GM18858 (cell line): Measurements from ENCODE around the gene TAS1R1.

Experiments used
- ATAC-seq: cut with Tn5 transposase; IDR thresholded peaks from one replicate; pipeline ENCODE4 v1.9.1; 2021; ENCODE audit not compliant: unreplicated experiment

Gene TAS1R1

GRCh38 chr1:6602669-6603237, 47.6 kb downstream of the TAS1R1 start, which contains the start of gene KLHL21:
Gene KLHL21, minus strand, starts transcription at chr1:6602869. Its CDS starts 52 bp downstream, at chr1:6602817.
- peak; percentile 27 for ATAC-seq

- ATAC-seq: peak; percentile 19
Observed at GRCh38 chr1:6603238-6603914, 48.3 kb downstream of the TAS1R1 start.

GRCh38 chr1:6603915-6604558, 48.9 kb downstream of the TAS1R1 start:
- no peak for ATAC-seq

GRCh38 chr1:6612641-6613360, 57.7 kb downstream of the TAS1R1 start:
- ATAC-seq: peak; percentile 11

GRCh38 chr1:6613361-6614018, 58.4 kb downstream of the TAS1R1 start, which contains the start of gene PHF13:
Gene PHF13, plus strand, starts transcription at chr1:6613731. Its CDS starts 336 bp downstream, at chr1:6614067.
- peak; percentile 85 for ATAC-seq

GRCh38 chr1:6614019-6614928, 59.2 kb downstream of the TAS1R1 start:
- no peak for ATAC-seq

- ATAC-seq: no peak
Observed at GRCh38 chr1:6614929-6615785, 60.0 kb downstream of the TAS1R1 start.

GRCh38 chr1:6619045-6619444, 63.9 kb downstream of the TAS1R1 start:
- no peak for ATAC-seq

GRCh38 chr1:6621429-6622391, 66.6 kb downstream of the TAS1R1 start:
- ATAC-seq: no peak

- no peak for ATAC-seq
Observed at GRCh38 chr1:6622396-6623152, 67.5 kb downstream of the TAS1R1 start.

GRCh38 chr1:6623269-6623965, 68.3 kb downstream of the TAS1R1 start:
- ATAC-seq: no peak

GRCh38 chr1:6624710-6625583, 69.8 kb downstream of the TAS1R1 start, which contains the start of gene THAP3:
Gene THAP3, plus strand, starts transcription at chr1:6624868. Its CDS starts 351 bp downstream, at chr1:6625219.
- peak; percentile 46 for ATAC-seq

GRCh38 chr1:6625584-6626149, 70.6 kb downstream of the TAS1R1 start:
- ATAC-seq: no peak

- no peak for ATAC-seq
Observed at GRCh38 chr1:6627031-6627430, 71.9 kb downstream of the TAS1R1 start.
